ENCODE data around the gene CSRNP3.

GRCh38 chr2:165558832-165559231, 89.3 kb downstream of the CSRNP3 start:
- TF ChIP-seq POLR2A (IDR thresholded peaks at IDR 0.05; ENCODE audit: low read length) (no peak), EP300 (IDR thresholded peaks at IDR 0.05) (no peak), CTCF (IDR thresholded peaks at IDR 0.05) (no peak), NFE2L2 (conservative IDR thresholded peaks at IDR 0.05; ENCODE audit: low read length) (no peak), KDM1A (IDR thresholded peaks at IDR 0.05; ENCODE audit: low read depth) (no peak), KDM5A (IDR thresholded peaks at IDR 0.05) (no peak), MAFK (IDR thresholded peaks at IDR 0.05; ENCODE audit: partially characterized antibody) (no peak), MAX (IDR thresholded peaks at IDR 0.05) (no peak), HDAC2 (IDR thresholded peaks at IDR 0.05) (no peak), JUN (IDR thresholded peaks at IDR 0.05) (no peak), MYC (IDR thresholded peaks at IDR 0.05; ENCODE audit: borderline replicate concordance, low read length) (no peak), CEBPB (IDR thresholded peaks at IDR 0.05) (no peak)
- TF ChIP-seq, protein P1, sequence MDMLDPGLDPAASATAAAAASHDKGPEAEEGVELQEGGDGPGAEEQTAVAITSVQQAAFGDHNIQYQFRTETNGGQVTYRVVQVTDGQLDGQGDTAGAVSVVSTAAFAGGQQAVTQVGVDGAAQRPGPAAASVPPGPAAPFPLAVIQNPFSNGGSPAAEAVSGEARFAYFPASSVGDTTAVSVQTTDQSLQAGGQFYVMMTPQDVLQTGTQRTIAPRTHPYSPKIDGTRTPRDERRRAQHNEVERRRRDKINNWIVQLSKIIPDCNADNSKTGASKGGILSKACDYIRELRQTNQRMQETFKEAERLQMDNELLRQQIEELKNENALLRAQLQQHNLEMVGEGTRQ (IDR thresholded peaks at IDR 0.05): no peak
- TF ChIP-seq, protein P2, sequence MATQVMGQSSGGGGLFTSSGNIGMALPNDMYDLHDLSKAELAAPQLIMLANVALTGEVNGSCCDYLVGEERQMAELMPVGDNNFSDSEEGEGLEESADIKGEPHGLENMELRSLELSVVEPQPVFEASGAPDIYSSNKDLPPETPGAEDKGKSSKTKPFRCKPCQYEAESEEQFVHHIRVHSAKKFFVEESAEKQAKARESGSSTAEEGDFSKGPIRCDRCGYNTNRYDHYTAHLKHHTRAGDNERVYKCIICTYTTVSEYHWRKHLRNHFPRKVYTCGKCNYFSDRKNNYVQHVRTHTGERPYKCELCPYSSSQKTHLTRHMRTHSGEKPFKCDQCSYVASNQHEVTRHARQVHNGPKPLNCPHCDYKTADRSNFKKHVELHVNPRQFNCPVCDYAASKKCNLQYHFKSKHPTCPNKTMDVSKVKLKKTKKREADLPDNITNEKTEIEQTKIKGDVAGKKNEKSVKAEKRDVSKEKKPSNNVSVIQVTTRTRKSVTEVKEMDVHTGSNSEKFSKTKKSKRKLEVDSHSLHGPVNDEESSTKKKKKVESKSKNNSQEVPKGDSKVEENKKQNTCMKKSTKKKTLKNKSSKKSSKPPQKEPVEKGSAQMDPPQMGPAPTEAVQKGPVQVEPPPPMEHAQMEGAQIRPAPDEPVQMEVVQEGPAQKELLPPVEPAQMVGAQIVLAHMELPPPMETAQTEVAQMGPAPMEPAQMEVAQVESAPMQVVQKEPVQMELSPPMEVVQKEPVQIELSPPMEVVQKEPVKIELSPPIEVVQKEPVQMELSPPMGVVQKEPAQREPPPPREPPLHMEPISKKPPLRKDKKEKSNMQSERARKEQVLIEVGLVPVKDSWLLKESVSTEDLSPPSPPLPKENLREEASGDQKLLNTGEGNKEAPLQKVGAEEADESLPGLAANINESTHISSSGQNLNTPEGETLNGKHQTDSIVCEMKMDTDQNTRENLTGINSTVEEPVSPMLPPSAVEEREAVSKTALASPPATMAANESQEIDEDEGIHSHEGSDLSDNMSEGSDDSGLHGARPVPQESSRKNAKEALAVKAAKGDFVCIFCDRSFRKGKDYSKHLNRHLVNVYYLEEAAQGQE (IDR thresholded peaks at IDR 0.05): no peak
